DND-41 (cell line): ENCODE results near the gene FOS.
A peak's percentile ranks its signal among the peaks of the same experiment; 100 is the strongest.

Experiments
- ATAC-seq: fragments of 200-7000 bp; cut with Tn5 transposase; 3 replicates; pipeline ENCODE4 v1.9.1; 2021; ENCODE audit warnings: low read depth; ENCODE audit not compliant: insufficient read depth
- DNase-seq: peaks from one replicate; pipeline ENCODE4 v3.0.0-alpha.2; 2020
- H2AFZ ChIP-seq: 2 replicates; pipeline ENCODE4 v1.6.0; 2012; ENCODE audit warnings: low read depth, low read length
- H3K27ac ChIP-seq: 2 replicates; pipeline ENCODE4 v1.5.1; 2012; ENCODE audit warnings: low read length, inconsistent platforms
- H3K27me3 ChIP-seq: fragments of 200-600 bp; sonication (generic); 2 replicates; pipeline ENCODE4 v1.6.0; 2012; ENCODE audit warnings: low read length, mild to moderate bottlenecking, inconsistent platforms; ENCODE audit not compliant: insufficient read depth, poor library complexity
- H3K36me3 ChIP-seq: 2 replicates; pipeline ENCODE4 v1.5.1; 2012; ENCODE audit warnings: low read length, inconsistent platforms; ENCODE audit not compliant: insufficient read depth
- H3K4me1 ChIP-seq: 2 replicates; pipeline ENCODE4 v1.5.1; 2012; ENCODE audit warnings: mild to moderate bottlenecking, low read length; ENCODE audit not compliant: insufficient read depth
- H3K4me2 ChIP-seq: 2 replicates; pipeline ENCODE4 v1.6.0; 2012; ENCODE audit warnings: mild to moderate bottlenecking, moderate library complexity, low read length, inconsistent platforms; ENCODE audit not compliant: insufficient read depth
- H3K4me3 ChIP-seq, 2 experiments: fragments of 200-600 bp in 1 of 2; shearing (Covaris generic) in 1 of 2; 2 replicates each; pipeline ENCODE4 v1.5.1; 2012 to 2016; ENCODE audit warnings: inconsistent platforms in 2 of 2, low read length in 2 of 2, mild to moderate bottlenecking in 2 of 2, low read depth in 1 of 2, moderate library complexity in 1 of 2
- H3K79me2 ChIP-seq: 2 replicates; pipeline ENCODE4 v1.6.0; 2012; ENCODE audit warnings: low read length, inconsistent platforms; ENCODE audit not compliant: insufficient read depth
- H3K9ac ChIP-seq: 2 replicates; pipeline ENCODE4 v1.6.0; 2012; ENCODE audit warnings: low read depth, mild to moderate bottlenecking, inconsistent platforms, low read length, moderate library complexity
- H3K9me3 ChIP-seq: 2 replicates; pipeline ENCODE4 v1.5.1; 2012; ENCODE audit warnings: low read length, moderate library complexity, mild to moderate bottlenecking, inconsistent platforms; ENCODE audit not compliant: insufficient read depth, severe bottlenecking
- H4K20me1 ChIP-seq: 2 replicates; pipeline ENCODE4 v1.6.0; 2012; ENCODE audit warnings: low read length; ENCODE audit not compliant: insufficient read depth
- EZH2 ChIP-seq: IDR thresholded peaks from 3 replicates; pipeline ENCODE4 v1.6.1; 2012; ENCODE audit warnings: borderline replicate concordance, low read depth, mild to moderate bottlenecking, moderate library complexity, low read length, inconsistent platforms; ENCODE audit not compliant: severe bottlenecking
- TF ChIP-seq, protein P1 (sequence below): IDR thresholded peaks from 2 replicates; pipeline ENCODE4 v1.5.1; 2012; ENCODE audit warnings: borderline replicate concordance, low read length, moderate library complexity, mild to moderate bottlenecking; ENCODE audit not compliant: poor library complexity, severe bottlenecking; ENCODE audit errors: extremely low read depth

The FOS gene

DNA sequence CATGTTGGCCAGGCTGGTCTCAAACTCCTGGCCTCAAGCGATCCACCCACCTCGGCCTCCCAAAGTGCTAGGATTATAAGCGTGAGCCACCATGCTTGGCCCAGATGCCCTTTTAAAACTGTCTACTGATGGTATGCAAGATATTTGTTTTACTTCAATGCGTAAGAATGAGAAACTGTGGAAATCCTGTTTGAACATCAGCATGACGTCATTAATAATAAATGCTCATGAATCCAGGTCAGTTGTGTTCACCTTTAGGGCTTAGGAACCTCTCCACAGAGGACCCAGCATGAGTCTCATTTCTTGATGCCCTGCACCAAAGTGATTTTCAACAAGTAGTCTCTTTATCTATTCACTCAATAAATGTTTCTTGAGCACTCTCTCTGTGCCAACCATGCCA, 34.5 kb upstream of the FOS start:
- Histone ChIP-seq H3K4me2 (no peak overlapping the region), H3K9me3 (no peaks in the 10 kb centered on the region), H3K9ac (no peak overlapping the region), H3K36me3 (no peaks in the 10 kb centered on the region), H3K79me2 (no peaks in the 10 kb centered on the region), H3K27ac (no peak overlapping the region), H3K4me1 (peaks cover 30% of the 10 kb centered on the region), H3K4me3 (no peak overlapping the region), H2AFZ (no peak overlapping the region), H4K20me1 (no peaks in the 10 kb centered on the region), H3K27me3 (no peaks in the 10 kb centered on the region)
- TF ChIP-seq, protein P1, sequence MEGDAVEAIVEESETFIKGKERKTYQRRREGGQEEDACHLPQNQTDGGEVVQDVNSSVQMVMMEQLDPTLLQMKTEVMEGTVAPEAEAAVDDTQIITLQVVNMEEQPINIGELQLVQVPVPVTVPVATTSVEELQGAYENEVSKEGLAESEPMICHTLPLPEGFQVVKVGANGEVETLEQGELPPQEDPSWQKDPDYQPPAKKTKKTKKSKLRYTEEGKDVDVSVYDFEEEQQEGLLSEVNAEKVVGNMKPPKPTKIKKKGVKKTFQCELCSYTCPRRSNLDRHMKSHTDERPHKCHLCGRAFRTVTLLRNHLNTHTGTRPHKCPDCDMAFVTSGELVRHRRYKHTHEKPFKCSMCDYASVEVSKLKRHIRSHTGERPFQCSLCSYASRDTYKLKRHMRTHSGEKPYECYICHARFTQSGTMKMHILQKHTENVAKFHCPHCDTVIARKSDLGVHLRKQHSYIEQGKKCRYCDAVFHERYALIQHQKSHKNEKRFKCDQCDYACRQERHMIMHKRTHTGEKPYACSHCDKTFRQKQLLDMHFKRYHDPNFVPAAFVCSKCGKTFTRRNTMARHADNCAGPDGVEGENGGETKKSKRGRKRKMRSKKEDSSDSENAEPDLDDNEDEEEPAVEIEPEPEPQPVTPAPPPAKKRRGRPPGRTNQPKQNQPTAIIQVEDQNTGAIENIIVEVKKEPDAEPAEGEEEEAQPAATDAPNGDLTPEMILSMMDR, result no peak
- TF ChIP-seq EZH2, result no peak
- ATAC-seq, result no peak
- DNase-seq, result no peak

DNA sequence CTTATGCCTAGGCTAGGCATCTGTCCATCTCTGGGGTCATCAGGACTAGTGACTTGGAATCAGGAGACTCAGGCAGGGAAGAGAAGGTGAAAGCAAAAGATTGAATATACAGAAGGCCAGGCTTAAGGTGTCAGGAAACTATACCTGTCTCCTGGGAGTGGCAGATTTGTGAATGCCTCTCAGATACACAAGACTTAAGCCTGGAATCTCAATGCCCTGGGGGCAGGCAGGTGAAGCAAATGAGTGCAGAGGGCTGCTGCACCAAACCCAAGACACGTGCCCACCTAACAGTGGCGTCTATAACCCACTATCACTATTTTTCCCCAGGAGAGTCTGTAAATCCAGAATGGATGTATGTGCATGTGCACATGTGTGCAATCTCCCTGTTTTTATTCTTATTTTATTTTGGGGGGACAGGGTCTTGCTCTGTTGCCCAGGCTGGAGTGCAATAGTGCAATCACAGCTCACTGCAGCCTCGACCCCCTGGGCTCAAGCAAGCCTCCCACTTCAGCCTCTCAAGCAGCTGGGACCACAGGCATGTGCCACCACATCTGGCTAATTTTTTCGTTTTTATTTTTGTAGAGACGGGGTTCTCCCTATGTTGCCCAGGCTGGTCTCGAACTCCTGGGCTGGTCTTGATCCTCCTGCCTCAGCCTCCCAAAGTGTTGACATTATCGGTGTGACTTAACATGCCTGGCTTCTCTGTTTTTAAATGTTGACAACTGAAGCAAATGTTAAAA, 31.9 kb upstream of the FOS start:
- Histone ChIP-seq H3K4me3 (peak overlapping the region in 1 of 2 experiments; percentile 48; a peak in 2 of 4 replicates), H3K36me3 (no peaks in the 10 kb centered on the region), H3K79me2 (no peaks in the 10 kb centered on the region), H3K4me2 (peak overlapping the region; percentile 61), H4K20me1 (peaks cover 6% of the 10 kb centered on the region; the same call in 1 of the 2 replicates), H3K9me3 (no peaks in the 10 kb centered on the region), H3K27me3 (no peaks in the 10 kb centered on the region), H3K27ac (peak overlapping the region; percentile 82), H2AFZ (peak overlapping the region; percentile 61), H3K9ac (peak overlapping the region; percentile 41), H3K4me1 (peaks cover 48% of the 10 kb centered on the region)
- ATAC-seq (no peak), DNase-seq (no peak)
- TF ChIP-seq, protein P1, result no peak
- no peak for TF ChIP-seq EZH2

DNA sequence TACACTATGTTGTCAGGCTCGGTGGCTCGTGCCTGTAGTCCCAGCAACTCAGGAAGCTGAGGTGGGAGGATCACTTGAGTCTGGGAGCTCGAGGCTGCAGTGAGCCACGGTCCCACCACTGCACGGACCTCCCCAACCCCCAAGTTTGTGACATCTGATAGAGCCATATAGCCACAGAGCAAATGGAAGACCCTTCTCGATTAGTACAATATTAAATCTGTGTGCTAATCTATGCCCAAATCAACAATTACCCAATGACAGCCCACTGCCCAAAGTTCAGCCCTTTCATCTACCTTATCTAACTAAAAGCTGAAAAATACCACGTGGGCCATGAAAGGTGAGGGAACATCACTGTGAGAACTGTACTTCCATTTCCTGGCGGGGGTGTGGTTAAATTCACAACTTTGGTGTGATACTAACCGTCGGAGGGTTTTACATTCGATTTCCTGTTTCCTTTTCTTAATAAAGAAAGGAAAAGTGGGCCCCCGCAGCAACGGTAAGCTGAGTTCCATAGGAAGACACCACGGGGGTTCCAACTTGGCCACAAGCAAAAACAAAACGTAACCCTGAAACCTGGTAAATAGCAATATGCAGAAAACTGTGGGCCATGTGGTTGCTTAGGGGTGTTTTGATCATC, 31.2 kb upstream of the FOS start:
- Histone ChIP-seq H2AFZ (peak overlapping the region; percentile 61), H3K4me3 (peak overlapping the region in 1 of 2 experiments; percentile 48; a peak in 2 of 4 replicates), H3K9ac (peak overlapping the region; percentile 41)

More for the DNA sequence above, 31.2 kb upstream of the FOS start:
- Histone ChIP-seq H3K27me3 (no peaks in the 10 kb centered on the region), H3K27ac (peak overlapping the region; percentile 82), H3K36me3 (no peaks in the 10 kb centered on the region), H3K4me1 (peaks cover 48% of the 10 kb centered on the region), H3K4me2 (peak overlapping the region; percentile 61), H3K9me3 (no peaks in the 10 kb centered on the region), H4K20me1 (peaks cover 8% of the 10 kb centered on the region; the same call in 1 of the 2 replicates), H3K79me2 (no peaks in the 10 kb centered on the region)
- no peak for TF ChIP-seq EZH2
- TF ChIP-seq, protein P1, result no peak
- peak; percentile 55 for ATAC-seq
- DNase-seq, result peak; percentile 81
